HepG2 (cell line): ENCODE data around the gene TBC1D22A.

Experiments
- RFX5 ChIP-seq: IDR thresholded peaks from 2 replicates; pipeline ENCODE4 v1.6.1; 2011; ENCODE audit warnings: low read depth, low read length, improper control_type of control experiment
- ZBTB1 ChIP-seq: sonication (generic); formaldehyde crosslinking; IDR thresholded peaks from 2 replicates; pipeline ENCODE4 v1.4.0; 2020; ENCODE audit warnings: missing genetic modification reagents, borderline replicate concordance
- ZBTB42 ChIP-seq: sonication (generic); formaldehyde crosslinking; IDR thresholded peaks from 2 replicates; pipeline ENCODE4 v1.5.0; 2020; ENCODE audit warnings: mild to moderate bottlenecking, missing genetic modification reagents
- ZNF766 ChIP-seq: sonication (generic); formaldehyde crosslinking; IDR thresholded peaks from 2 replicates; pipeline ENCODE4 v1.5.0; 2020; ENCODE audit warnings: missing genetic modification reagents, borderline replicate concordance
- TF ChIP-seq, protein P1 (sequence below): sonication (generic); formaldehyde crosslinking; IDR thresholded peaks from 2 replicates; pipeline ENCODE4 v1.5.0; 2020; ENCODE audit warnings: mild to moderate bottlenecking, missing genetic modification reagents, moderate library complexity

DNA sequence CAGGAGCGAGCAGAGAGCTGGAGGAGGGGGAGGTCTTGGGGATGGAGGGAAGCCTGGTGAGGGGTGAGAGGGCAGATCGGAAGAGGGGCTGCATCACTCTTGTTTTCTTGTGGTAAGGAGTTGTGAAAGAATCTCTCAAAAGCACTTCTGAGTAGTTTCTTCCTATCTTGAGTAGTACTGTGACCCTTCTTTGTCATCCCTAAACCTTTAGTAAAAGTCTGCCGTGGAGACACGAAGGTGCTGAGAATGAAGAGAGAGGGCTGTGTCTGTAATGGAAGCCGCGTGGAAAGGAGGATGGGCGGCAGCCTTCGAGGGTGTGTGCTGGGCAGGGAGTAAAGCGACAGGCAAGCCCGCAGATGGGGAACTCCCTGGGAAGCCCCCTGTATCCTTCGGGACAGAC is 237.8 kb downstream of the TBC1D22A start:
- TF ChIP-seq ZNF766: no peak
- TF ChIP-seq, protein P1, sequence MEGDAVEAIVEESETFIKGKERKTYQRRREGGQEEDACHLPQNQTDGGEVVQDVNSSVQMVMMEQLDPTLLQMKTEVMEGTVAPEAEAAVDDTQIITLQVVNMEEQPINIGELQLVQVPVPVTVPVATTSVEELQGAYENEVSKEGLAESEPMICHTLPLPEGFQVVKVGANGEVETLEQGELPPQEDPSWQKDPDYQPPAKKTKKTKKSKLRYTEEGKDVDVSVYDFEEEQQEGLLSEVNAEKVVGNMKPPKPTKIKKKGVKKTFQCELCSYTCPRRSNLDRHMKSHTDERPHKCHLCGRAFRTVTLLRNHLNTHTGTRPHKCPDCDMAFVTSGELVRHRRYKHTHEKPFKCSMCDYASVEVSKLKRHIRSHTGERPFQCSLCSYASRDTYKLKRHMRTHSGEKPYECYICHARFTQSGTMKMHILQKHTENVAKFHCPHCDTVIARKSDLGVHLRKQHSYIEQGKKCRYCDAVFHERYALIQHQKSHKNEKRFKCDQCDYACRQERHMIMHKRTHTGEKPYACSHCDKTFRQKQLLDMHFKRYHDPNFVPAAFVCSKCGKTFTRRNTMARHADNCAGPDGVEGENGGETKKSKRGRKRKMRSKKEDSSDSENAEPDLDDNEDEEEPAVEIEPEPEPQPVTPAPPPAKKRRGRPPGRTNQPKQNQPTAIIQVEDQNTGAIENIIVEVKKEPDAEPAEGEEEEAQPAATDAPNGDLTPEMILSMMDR: no peak
- TF ChIP-seq ZBTB42 (CRISPR knock-in tag): no peak
- no peak for TF ChIP-seq ZBTB1 (CRISPR knock-in tag)
- TF ChIP-seq RFX5: no peak
